H9 (cell line): ENCODE data around the gene RTN4R. TPM values are rescaled to one million over a fixed set of nuclear protein-coding genes. Genes with fewer than 3 reads are reported as not detected.
A peak's percentile ranks its signal among the peaks of the same experiment; 100 is the strongest.

ENCODE experiments used
- DNase-seq: peaks from one replicate; pipeline ENCODE4 v3.0.0-alpha.2; 2017
- H2AFZ ChIP-seq: one replicate; pipeline ENCODE4 v1.6.1; 2013; ENCODE audit warnings: mild to moderate bottlenecking, low read length, control low read depth, moderate library complexity
- H2AK5ac ChIP-seq: 2 replicates; pipeline ENCODE4 v1.6.1; 2013; ENCODE audit warnings: low read length, control low read depth, mixed read lengths; ENCODE audit not compliant: insufficient read length
- H2BK120ac ChIP-seq: one replicate; pipeline ENCODE4 v1.6.1; 2013; ENCODE audit warnings: low read depth, mild to moderate bottlenecking, low read length, control low read depth, inconsistent platforms; ENCODE audit not compliant: poor library complexity, severe bottlenecking
- H2BK12ac ChIP-seq: 2 replicates; pipeline ENCODE4 v1.6.1; 2013; ENCODE audit warnings: low read length, control low read depth, mixed read lengths, low read depth; ENCODE audit not compliant: insufficient read length
- H2BK15ac ChIP-seq: 2 replicates; pipeline ENCODE4 v1.6.1; 2013; ENCODE audit warnings: low read depth, low read length, control low read depth
- H2BK20ac ChIP-seq: one replicate; pipeline ENCODE4 v1.6.1; 2013; ENCODE audit warnings: low read depth, mild to moderate bottlenecking, low read length, control low read depth, inconsistent platforms; ENCODE audit not compliant: poor library complexity, severe bottlenecking
- H2BK5ac ChIP-seq: 2 replicates; pipeline ENCODE4 v1.6.1; 2013; ENCODE audit warnings: low read length, control low read depth, mixed read lengths; ENCODE audit not compliant: insufficient read length
- H3K14ac ChIP-seq: 2 replicates; pipeline ENCODE4 v1.6.1; 2013; ENCODE audit warnings: low read length, control low read depth; ENCODE audit not compliant: insufficient read depth
- H3K18ac ChIP-seq: 2 replicates; pipeline ENCODE4 v1.6.1; 2013; ENCODE audit warnings: low read depth, mild to moderate bottlenecking, mixed read lengths, low read length, control low read depth; ENCODE audit not compliant: insufficient read length
- H3K23ac ChIP-seq: 2 replicates; pipeline ENCODE4 v1.6.1; 2013; ENCODE audit warnings: low read length, control low read depth, mixed read lengths, low read depth; ENCODE audit not compliant: insufficient read length
- H3K23me2 ChIP-seq: 2 replicates; pipeline ENCODE4 v1.6.1; 2013; ENCODE audit warnings: low read depth, mild to moderate bottlenecking, mixed read lengths, low read length, control low read depth; ENCODE audit not compliant: insufficient read length, poor library complexity, severe bottlenecking
- H3K27ac ChIP-seq: 2 replicates; pipeline ENCODE4 v1.5.1; 2013; ENCODE audit warnings: low read length, control low read depth, mixed read lengths, low read depth; ENCODE audit not compliant: insufficient read length
- H3K27me3 ChIP-seq: 2 replicates; pipeline ENCODE4 v1.6.1; 2013; ENCODE audit warnings: low read length, control low read depth, inconsistent platforms; ENCODE audit not compliant: insufficient read depth
- H3K4ac ChIP-seq: 2 replicates; pipeline ENCODE4 v1.6.1; 2013; ENCODE audit warnings: low read depth, mild to moderate bottlenecking, control low read depth, inconsistent platforms, low read length, moderate library complexity
- H3K4me1 ChIP-seq: 2 replicates; pipeline ENCODE4 v1.6.1; 2013; ENCODE audit warnings: low read length, control low read depth, inconsistent platforms; ENCODE audit not compliant: insufficient read depth
- H3K4me2 ChIP-seq: 2 replicates; pipeline ENCODE4 v1.6.1; 2013; ENCODE audit warnings: low read length, control low read depth, mixed read lengths; ENCODE audit not compliant: insufficient read length, insufficient read depth
- H3K56ac ChIP-seq: 2 replicates; pipeline ENCODE4 v1.6.1; 2013; ENCODE audit warnings: low read depth, mild to moderate bottlenecking, mixed read lengths, low read length, control low read depth; ENCODE audit not compliant: insufficient read length
- H3K79me1 ChIP-seq: 2 replicates; pipeline ENCODE4 v1.6.1; 2013; ENCODE audit warnings: low read depth, mild to moderate bottlenecking, moderate library complexity, low read length, control low read depth, inconsistent platforms; ENCODE audit not compliant: insufficient read depth, poor library complexity, severe bottlenecking
- H3K79me2 ChIP-seq: 2 replicates; pipeline ENCODE4 v1.6.1; 2013; ENCODE audit warnings: low read length, control low read depth, inconsistent platforms; ENCODE audit not compliant: insufficient read depth
- H3K9ac ChIP-seq: 2 replicates; pipeline ENCODE4 v1.6.1; 2013; ENCODE audit warnings: low read length, control low read depth, mixed read lengths; ENCODE audit not compliant: insufficient read length; ENCODE audit errors: extremely low read depth
- H3K9me3 ChIP-seq: one replicate; pipeline ENCODE4 v1.6.1; 2013; ENCODE audit warnings: low read depth, low read length, inconsistent platforms; ENCODE audit not compliant: control insufficient read depth
- H3T11ph ChIP-seq: one replicate; pipeline ENCODE4 v1.6.1; 2013; ENCODE audit warnings: mild to moderate bottlenecking, low read length, control low read depth, inconsistent platforms
- H4K20me1 ChIP-seq: one replicate; pipeline ENCODE4 v1.6.1; 2013; ENCODE audit not compliant: control insufficient read depth, insufficient read length, insufficient read depth
- H4K5ac ChIP-seq: 2 replicates; pipeline ENCODE4 v1.6.1; 2013; ENCODE audit warnings: low read depth, mild to moderate bottlenecking, mixed read lengths, low read length, control low read depth; ENCODE audit not compliant: insufficient read length
- H4K8ac ChIP-seq: replicated peaks from 2 replicates; pipeline ENCODE4 v1.6.1; 2013; ENCODE audit warnings: low read length, control low read depth, mixed read lengths, low read depth; ENCODE audit not compliant: insufficient read length
- H4K91ac ChIP-seq: 2 replicates; pipeline ENCODE4 v1.6.1; 2013; ENCODE audit warnings: low read depth, mild to moderate bottlenecking, moderate library complexity, mixed read lengths, low read length, control low read depth; ENCODE audit not compliant: insufficient read length
- H3K27ac Mint-ChIP-seq, 3 experiments: 2 replicates in 2 of 3; 3 replicates in 1 of 3; pipeline ENCODE4 v1.8.0; 2020 to 2021; ENCODE audit warnings: mixed read lengths in 3 of 3, mild to moderate bottlenecking in 1 of 3, moderate library complexity in 1 of 3
- H3K27me3 Mint-ChIP-seq: 2 replicates; pipeline ENCODE4 v1.8.0; 2021; ENCODE audit warnings: low read depth, mild to moderate bottlenecking, moderate library complexity, mixed read lengths
- H3K36me3 Mint-ChIP-seq, 3 experiments: 2 replicates in 2 of 3; 3 replicates in 1 of 3; pipeline ENCODE4 v1.8.0; 2020 to 2021; ENCODE audit warnings: low read depth in 3 of 3, mixed read lengths in 3 of 3; ENCODE audit not compliant: insufficient read depth in 1 of 3
- H3K4me1 Mint-ChIP-seq, 2 experiments: 2 replicates each; pipeline ENCODE4 v1.8.0; 2020; ENCODE audit warnings: mixed read lengths in 2 of 2
- H3K4me3 Mint-ChIP-seq, 2 experiments: 2 replicates in 1 of 2; 3 replicates in 1 of 2; pipeline ENCODE4 v1.8.0; 2020 to 2021; ENCODE audit warnings: mild to moderate bottlenecking in 2 of 2, mixed read lengths in 2 of 2, moderate library complexity in 1 of 2
- H3K9me3 Mint-ChIP-seq, 2 experiments: 2 replicates in 1 of 2; 3 replicates in 1 of 2; pipeline ENCODE4 v1.8.0; 2020; ENCODE audit warnings: mild to moderate bottlenecking in 2 of 2, mixed read lengths in 2 of 2, moderate library complexity in 1 of 2
- CTCF ChIP-seq: fragments of 200-600 bp; sonication (generic); conservative IDR thresholded peaks from 3 replicates; pipeline ENCODE4 v1.8.0; 2021; ENCODE audit warnings: antibody characterized with exemption, mild to moderate bottlenecking
- WGBS: extraction: QIAGEN DNeasy Blood & Tissue Kit; methylation state at CpG from one replicate; pipeline ENCODE4 v1.1.7; 2013; ENCODE audit warnings: missing lambda C conversion rate, low lambda C conversion rate, mixed read lengths; ENCODE audit not compliant: insufficient read length; ENCODE audit errors: extremely low coverage; 5-methylcytosine and 5-hydroxymethylcytosine counted together
- total RNA-seq: library from RNA; stranded (reverse); gene quantifications from 2 replicates; pipeline ENCODE4 v1.2.1, GENCODE V29; 2021

The RTN4R gene
- total RNA-seq, 1 experiment from 2014 or later, result 19.0 TPM

- Histone ChIP-seq H3T11ph (no peak overlapping the region), H3K79me1 (no peaks in the 10 kb centered on the region), H3K4me1 (no peaks in the 10 kb centered on the region), H4K5ac (no peak overlapping the region), H4K91ac (no peak overlapping the region), H3K23ac (no peak overlapping the region), H2BK120ac (no peak overlapping the region), H3K4ac (no peak overlapping the region), H4K20me1 (no peaks in the 10 kb centered on the region), H2BK5ac (no peak overlapping the region), H2BK12ac (no peak overlapping the region), H3K56ac (no peak overlapping the region), H3K9me3 (no peaks in the 10 kb centered on the region), H3K23me2 (no peaks in the 10 kb centered on the region), H2BK15ac (no peak overlapping the region), H4K8ac (no peak overlapping the region), H3K27me3 (no peaks in the 10 kb centered on the region), H3K27ac (no peak overlapping the region), H2AK5ac (no peak overlapping the region), H3K14ac (no peak overlapping the region), H3K9ac (no peak overlapping the region), H3K18ac (no peak overlapping the region), H3K4me2 (no peak overlapping the region), H2AFZ (no peak overlapping the region), H3K79me2 (no peaks in the 10 kb centered on the region), H2BK20ac (no peak overlapping the region)
- Mint-ChIP-seq H3K27me3 (no peaks in the 10 kb centered on the region), H3K9me3 (no peaks in the 10 kb centered on the region), H3K27ac (peak overlapping the region in 1 of 3 experiments; percentile 87; a peak in 1 of 7 replicates), H3K36me3 (no peaks in the 10 kb centered on the region), H3K4me1 (no peaks in the 10 kb centered on the region), H3K4me3 (no peak overlapping the region)
- WGBS, result no CpG with 5 or more reads among the region's 6 CpGs
- no peak for DNase-seq
- no peak for TF ChIP-seq CTCF
These were observed 35.9 kb downstream of the RTN4R start for GRCh38 chr22:20232237-20232598.
